ENCODE data around the gene RPS2.

GRCh38 chr16:1941162-1942046 lies 23.2 kb downstream of the RPS2 start:
- TF ChIP-seq EZH2phosphoT487 (conservative IDR thresholded peaks at IDR 0.05; ENCODE audit: low read length) (no peak), CTCF (IDR thresholded peaks at IDR 0.05; ENCODE audit: insufficient read depth, low read length, poor library complexity, severe bottlenecking) (peak; percentile 22)
